Measurements from ENCODE around the gene ISCA2.

- TF ChIP-seq CTCF (IDR thresholded peaks at IDR 0.05; ENCODE audit: low read depth, low read length) (no peak), EZH2phosphoT487 (IDR thresholded peaks at IDR 0.05; ENCODE audit: low read depth) (no peak)
Observed at GRCh38 chr14:74543771-74544438, 50.3 kb downstream of the ISCA2 start.

All from OCI-LY3 (cell line).